Endothelial cell (in vitro differentiated cells): ENCODE measurements around the gene TMEM87B. TPM values are rescaled to one million over a fixed set of nuclear protein-coding genes. Genes with fewer than 3 reads are reported as not detected.
"Not testable (repeated sequence)": the region's sequence is repeated elsewhere in the genome, so short reads cannot be mapped to it uniquely, and the experiment has no call there.

Source experiments
- DNase-seq: peaks from one replicate; pipeline ENCODE4 v3.0.0; 2021; ENCODE audit warnings: low spot score
- H3K27ac Mint-ChIP-seq: one replicate; pipeline ENCODE4 v1.8.0; 2021; ENCODE audit warnings: mixed read lengths, inconsistent platforms; ENCODE audit not compliant: unreplicated experiment
- H3K27me3 Mint-ChIP-seq: one replicate; pipeline ENCODE4 v1.8.0; 2021; ENCODE audit warnings: mild to moderate bottlenecking, moderate library complexity, mixed read lengths, inconsistent platforms; ENCODE audit not compliant: unreplicated experiment
- H3K36me3 Mint-ChIP-seq: one replicate; pipeline ENCODE4 v1.8.0; 2021; ENCODE audit warnings: mild to moderate bottlenecking, low read depth, mixed read lengths, inconsistent platforms; ENCODE audit not compliant: unreplicated experiment
- H3K4me1 Mint-ChIP-seq: one replicate; pipeline ENCODE4 v1.8.0; 2021; ENCODE audit warnings: mild to moderate bottlenecking, mixed read lengths, inconsistent platforms; ENCODE audit not compliant: unreplicated experiment
- H3K4me3 Mint-ChIP-seq: one replicate; pipeline ENCODE4 v1.8.0; 2021; ENCODE audit warnings: mild to moderate bottlenecking, mixed read lengths, inconsistent platforms; ENCODE audit not compliant: unreplicated experiment
- H3K9me3 Mint-ChIP-seq: one replicate; pipeline ENCODE4 v1.8.0; 2021; ENCODE audit warnings: mixed read lengths, inconsistent platforms; ENCODE audit not compliant: unreplicated experiment
- CTCF ChIP-seq: fragments of 200-600 bp; sonication (generic); IDR thresholded peaks from one replicate; pipeline ENCODE4 v1.5.0; 2021; ENCODE audit warnings: antibody characterized with exemption; ENCODE audit not compliant: unreplicated experiment
- total RNA-seq: library from RNA; stranded (reverse); fragmentation: NEBNext Ultra II Directional; extraction: Animal tissue kit (Norgen Biotek cat#: 25700); gene quantifications from one replicate; pipeline ENCODE4 v1.2.1, GENCODE V29; 2021; ENCODE audit not compliant: unreplicated experiment

TMEM87B gene
- total RNA-seq, 1 donor from 2014 or later = 22.6 TPM

DNA sequence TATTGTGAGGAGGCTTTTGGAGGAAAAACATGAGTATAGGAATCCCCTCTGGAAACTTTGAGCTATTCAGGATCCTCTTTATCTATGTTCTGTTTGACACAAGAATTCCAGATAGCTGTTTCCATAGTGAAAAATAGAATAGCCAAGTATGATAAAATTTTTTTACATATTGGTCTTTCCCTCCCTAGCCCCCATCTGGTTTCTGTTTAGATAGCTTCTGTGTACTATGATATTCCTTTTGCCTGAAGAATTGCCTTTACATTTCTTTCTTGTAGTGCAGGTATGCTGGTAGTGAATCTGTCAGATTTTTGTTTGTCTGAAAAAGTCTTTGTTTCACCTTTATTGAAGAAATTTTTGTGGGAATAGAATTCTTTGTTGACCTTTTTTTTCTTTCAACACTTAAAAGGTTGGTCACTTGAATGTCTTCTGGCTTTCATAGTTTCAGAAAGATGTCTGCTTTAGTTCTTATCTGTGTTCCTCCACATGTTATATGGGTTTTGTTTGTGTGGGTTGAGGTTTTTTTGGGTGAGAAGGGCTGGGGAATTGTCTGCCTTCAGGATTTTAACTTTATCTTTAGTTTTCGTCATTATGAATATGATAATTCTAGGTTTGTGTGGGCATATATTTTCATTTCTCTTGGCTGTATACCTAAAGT, 53.2 kb downstream of the TMEM87B start:
- Mint-ChIP-seq H3K36me3 (peaks cover 58% of the 10 kb centered on the region), H3K4me3 (peak overlapping the region; percentile 58), H3K4me1 (no peaks in the 10 kb centered on the region), H3K9me3 (no peaks in the 10 kb centered on the region), H3K27me3 (peaks cover 2% of the 10 kb centered on the region), H3K27ac (no peak overlapping the region)
- TF ChIP-seq CTCF = no peak
- no peak for DNase-seq

DNA sequence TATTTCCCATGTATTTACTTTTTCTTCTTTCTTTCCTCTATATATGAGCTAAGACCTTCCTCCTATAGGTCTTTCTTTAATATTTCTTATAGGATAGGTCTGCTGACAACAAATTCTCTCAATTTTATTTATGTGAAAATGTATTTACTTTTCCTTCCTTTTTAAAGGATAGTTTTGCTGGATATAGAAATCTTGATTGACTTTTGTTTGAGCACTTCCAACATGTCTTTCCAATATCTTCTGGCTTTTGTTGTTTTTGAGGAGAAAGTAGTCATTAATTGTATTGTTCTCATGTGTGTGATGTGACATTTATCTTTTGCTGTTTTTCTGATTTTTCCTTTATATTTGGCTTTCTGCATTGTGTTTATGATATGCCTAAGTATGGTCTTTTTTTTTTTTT, 54.2 kb downstream of the TMEM87B start:
- no peaks in the 10 kb centered on the region for H3K4me1 Mint-ChIP-seq
- peaks cover 2% of the 10 kb centered on the region for H3K27me3 Mint-ChIP-seq
- H3K27ac Mint-ChIP-seq = no peak overlapping the region
- no peaks in the 10 kb centered on the region for H3K9me3 Mint-ChIP-seq
- TF ChIP-seq CTCF = no peak
- DNase-seq = no peak
- no peak overlapping the region for H3K4me3 Mint-ChIP-seq
- peaks cover 58% of the 10 kb centered on the region for H3K36me3 Mint-ChIP-seq

GRCh38 chr2:112110966-112111365, 55.9 kb downstream of the TMEM87B start:
- peak overlapping the region; percentile 42 for H3K4me3 Mint-ChIP-seq
- H3K27me3 Mint-ChIP-seq = peaks cover 2% of the 10 kb centered on the region

GRCh38 chr2:112113354-112113753, 58.3 kb downstream of the TMEM87B start:
- peaks cover 42% of the 10 kb centered on the region for H3K36me3 Mint-ChIP-seq

More at GRCh38 chr2:112110966-112111365, 55.9 kb downstream of the TMEM87B start:
- H3K9me3 Mint-ChIP-seq = no peaks in the 10 kb centered on the region
- DNase-seq = no peak
- TF ChIP-seq CTCF = no peak
- H3K27ac Mint-ChIP-seq = no peak overlapping the region
- H3K36me3 Mint-ChIP-seq = peaks cover 58% of the 10 kb centered on the region
- H3K4me1 Mint-ChIP-seq = no peaks in the 10 kb centered on the region

DNA sequence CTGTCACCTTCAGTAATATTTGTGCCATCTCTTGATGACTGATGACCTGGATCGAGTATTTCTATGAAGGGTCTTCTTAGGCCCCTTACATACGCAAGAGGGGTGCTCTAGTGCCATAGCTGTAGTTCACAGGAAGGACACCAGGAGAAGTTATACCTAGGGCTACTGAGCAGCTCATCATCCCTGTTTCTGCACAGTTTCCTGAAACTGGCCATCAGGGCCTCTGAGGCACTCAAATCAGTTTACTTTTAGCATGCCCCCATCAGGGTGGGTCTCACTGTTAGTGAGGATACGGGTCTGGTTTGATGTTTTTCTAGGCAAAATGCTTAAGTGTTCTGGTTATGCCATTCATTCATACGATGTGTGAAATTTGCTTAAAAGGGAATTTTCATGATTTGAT, 63.1 kb downstream of the TMEM87B start:
- Mint-ChIP-seq H3K4me3 (no peak overlapping the region), H3K9me3 (no peaks in the 10 kb centered on the region), H3K4me1 (no peaks in the 10 kb centered on the region), H3K27ac (no peak overlapping the region), H3K27me3 (peaks cover 1% of the 10 kb centered on the region), H3K36me3 (peaks cover 10% of the 10 kb centered on the region)
- peak; percentile 34 for TF ChIP-seq CTCF
- DNase-seq = no peak

More at GRCh38 chr2:112113354-112113753, 58.3 kb downstream of the TMEM87B start:
- not testable (repeated sequence) for DNase-seq, H3K4me3 Mint-ChIP-seq, H3K27me3 Mint-ChIP-seq, H3K9me3 Mint-ChIP-seq, H3K27ac Mint-ChIP-seq, H3K4me1 Mint-ChIP-seq
